ENCODE measurements around the gene SPEF1. TPM values are rescaled to one million over a fixed set of nuclear protein-coding genes. Genes with fewer than 3 reads are reported as not detected.

Gene SPEF1
- total RNA-seq, 1 experiment from 2014 or later = not detected

DNA sequence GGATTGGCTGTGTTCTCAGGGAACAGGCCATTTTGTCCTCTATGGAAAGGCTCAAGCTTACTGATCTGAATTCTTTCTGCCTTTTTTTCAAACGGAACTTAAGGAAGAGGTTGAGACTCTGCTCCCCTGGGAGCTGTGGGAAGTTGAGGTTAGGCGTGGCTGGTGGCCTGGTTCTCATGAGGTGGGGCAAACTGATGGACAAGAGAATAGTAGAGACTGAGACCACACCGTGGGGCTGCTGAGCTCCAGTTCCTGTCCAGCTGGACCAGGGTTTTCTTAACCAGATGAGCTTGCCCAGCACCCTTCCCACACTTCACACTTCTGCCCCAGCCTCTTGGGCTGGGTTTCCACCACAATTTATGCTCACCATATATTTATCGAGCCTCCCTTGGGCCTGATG lies 45.2 kb upstream of the SPEF1 start:
- no peak for DNase-seq
- no TSS peak for BruUV-seq (replicated peaks)
- no peak overlapping the region for H3K27ac Mint-ChIP-seq (ENCODE audit: unreplicated experiment)
- Histone ChIP-seq H3K27me3 (replicated peaks; ENCODE audit: control insufficient read depth, insufficient read depth, low read length) (no peaks in the 10 kb centered on the region), H3K4me1 (no peaks in the 10 kb centered on the region), H3K4me3 (ENCODE audit: low read depth, low read length) (no peak overlapping the region), H3K36me3 (ENCODE audit: control insufficient read depth, insufficient read depth, low read length) (peaks cover 4% of the 10 kb centered on the region), H3K9me3 (no peaks in the 10 kb centered on the region)
- intact Hi-C loops (cut with micrococcal nuclease; ENCODE audit: unreplicated experiment) = no loop called here
- no peaks in the 10 kb centered on the region for H3K9me3 Mint-ChIP-seq (ENCODE audit: unreplicated experiment)
- no peaks in the 10 kb centered on the region for H3K27me3 Mint-ChIP-seq (ENCODE audit: insufficient read depth, unreplicated experiment)
- TF ChIP-seq, protein P1, sequence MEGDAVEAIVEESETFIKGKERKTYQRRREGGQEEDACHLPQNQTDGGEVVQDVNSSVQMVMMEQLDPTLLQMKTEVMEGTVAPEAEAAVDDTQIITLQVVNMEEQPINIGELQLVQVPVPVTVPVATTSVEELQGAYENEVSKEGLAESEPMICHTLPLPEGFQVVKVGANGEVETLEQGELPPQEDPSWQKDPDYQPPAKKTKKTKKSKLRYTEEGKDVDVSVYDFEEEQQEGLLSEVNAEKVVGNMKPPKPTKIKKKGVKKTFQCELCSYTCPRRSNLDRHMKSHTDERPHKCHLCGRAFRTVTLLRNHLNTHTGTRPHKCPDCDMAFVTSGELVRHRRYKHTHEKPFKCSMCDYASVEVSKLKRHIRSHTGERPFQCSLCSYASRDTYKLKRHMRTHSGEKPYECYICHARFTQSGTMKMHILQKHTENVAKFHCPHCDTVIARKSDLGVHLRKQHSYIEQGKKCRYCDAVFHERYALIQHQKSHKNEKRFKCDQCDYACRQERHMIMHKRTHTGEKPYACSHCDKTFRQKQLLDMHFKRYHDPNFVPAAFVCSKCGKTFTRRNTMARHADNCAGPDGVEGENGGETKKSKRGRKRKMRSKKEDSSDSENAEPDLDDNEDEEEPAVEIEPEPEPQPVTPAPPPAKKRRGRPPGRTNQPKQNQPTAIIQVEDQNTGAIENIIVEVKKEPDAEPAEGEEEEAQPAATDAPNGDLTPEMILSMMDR (IDR thresholded peaks at IDR 0.05; ENCODE audit: insufficient read depth in 1 of 2, low read depth in 1 of 2, low read length in 1 of 2, severe bottlenecking in 1 of 2, unreplicated experiment in 1 of 2) = no peak
- peaks cover 5% of the 10 kb centered on the region for H3K36me3 Mint-ChIP-seq (ENCODE audit: insufficient read depth, unreplicated experiment)
- CTCF ChIA-PET = no interaction called here
- H3K4me3 Mint-ChIP-seq (ENCODE audit: unreplicated experiment) = no peak overlapping the region
- H3K4me1 Mint-ChIP-seq (ENCODE audit: low read depth, unreplicated experiment) = peaks cover 7% of the 10 kb centered on the region
- POLR2A ChIA-PET = interaction anchor here (0.6 kb wide), 1 partner anchor 11 kb away, joined by 12 read pairs; no protein-coding TSS in a partner anchor

DNA sequence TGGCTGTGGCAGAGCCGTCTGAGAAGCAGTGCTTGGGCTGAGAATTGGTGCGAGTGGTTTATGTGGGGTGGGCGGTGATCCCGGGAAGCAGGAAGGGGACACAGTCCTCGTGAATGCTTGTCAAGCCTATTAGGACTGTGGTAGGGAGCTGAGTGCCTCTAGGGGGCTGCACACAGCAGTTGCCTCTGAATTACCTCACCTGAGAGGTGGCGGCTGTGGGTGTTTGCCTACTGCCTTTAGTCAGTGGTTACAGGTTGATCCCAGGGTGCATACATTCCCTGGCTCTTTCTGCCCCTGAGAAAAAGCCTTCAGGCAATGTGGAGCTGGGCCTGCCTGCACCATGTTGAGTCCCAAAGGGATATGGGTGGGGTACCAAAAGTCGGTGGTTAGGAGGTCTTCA lies 44.3 kb upstream of the SPEF1 start:
- no peak overlapping the region for H3K4me3 ChIP-seq (ENCODE audit: low read depth, low read length)
- no peaks in the 10 kb centered on the region for H3K4me1 ChIP-seq
- Mint-ChIP-seq H3K27me3 (ENCODE audit: insufficient read depth, unreplicated experiment) (no peaks in the 10 kb centered on the region), H3K36me3 (ENCODE audit: insufficient read depth, unreplicated experiment) (peaks cover 11% of the 10 kb centered on the region), H3K4me3 (ENCODE audit: unreplicated experiment) (no peak overlapping the region), H3K27ac (ENCODE audit: unreplicated experiment) (no peak overlapping the region), H3K9me3 (ENCODE audit: unreplicated experiment) (no peaks in the 10 kb centered on the region), H3K4me1 (ENCODE audit: low read depth, unreplicated experiment) (peaks cover 7% of the 10 kb centered on the region)
- H3K9me3 ChIP-seq = no peaks in the 10 kb centered on the region
- ChIA-PET CTCF (no interaction called here), POLR2A (interaction anchor here (0.7 kb wide), 1 partner anchor 24 kb away, joined by 3 read pairs; no protein-coding TSS in a partner anchor)
- no TSS peak for BruUV-seq (replicated peaks)
- intact Hi-C loops (cut with micrococcal nuclease; ENCODE audit: unreplicated experiment) = no loop called here
- peaks cover 4% of the 10 kb centered on the region for H3K36me3 ChIP-seq (ENCODE audit: control insufficient read depth, insufficient read depth, low read length)
- H3K27me3 ChIP-seq (replicated peaks; ENCODE audit: control insufficient read depth, insufficient read depth, low read length) = no peaks in the 10 kb centered on the region
- no peak for DNase-seq
- TF ChIP-seq, protein P1 (IDR thresholded peaks at IDR 0.05; ENCODE audit: insufficient read depth in 1 of 2, low read depth in 1 of 2, low read length in 1 of 2, severe bottlenecking in 1 of 2, unreplicated experiment in 1 of 2) = peak in 1 of 2 experiments; percentile 15

DNA sequence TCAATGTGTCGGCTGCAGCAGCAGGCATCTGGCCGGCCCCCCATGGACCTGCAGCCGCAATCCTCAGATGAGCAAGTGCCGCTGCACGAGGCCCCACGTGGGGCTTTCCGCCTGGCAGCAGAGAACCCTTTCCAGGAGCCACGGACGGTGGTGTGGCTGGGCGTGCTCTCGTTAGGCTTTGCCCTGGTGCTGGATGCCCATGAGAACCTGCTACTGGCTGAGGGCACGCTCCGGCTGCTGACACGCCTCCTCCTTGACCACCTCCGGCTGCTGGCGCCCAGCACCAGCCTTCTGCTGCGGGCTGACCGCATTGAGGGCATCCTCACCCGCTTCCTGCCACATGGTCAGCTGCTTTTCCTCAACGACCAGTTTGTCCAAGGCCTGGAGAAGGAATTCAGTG lies 42.6 kb upstream of the SPEF1 start:
- Histone ChIP-seq H3K9me3 (no peaks in the 10 kb centered on the region), H3K36me3 (ENCODE audit: control insufficient read depth, insufficient read depth, low read length) (peaks cover 4% of the 10 kb centered on the region), H3K4me1 (peaks cover 7% of the 10 kb centered on the region), H3K27me3 (replicated peaks; ENCODE audit: control insufficient read depth, insufficient read depth, low read length) (no peaks in the 10 kb centered on the region), H3K4me3 (ENCODE audit: low read depth, low read length) (no peak overlapping the region)
- CTCF ChIA-PET = no interaction called here
- Mint-ChIP-seq H3K27me3 (ENCODE audit: insufficient read depth, unreplicated experiment) (no peaks in the 10 kb centered on the region), H3K9me3 (ENCODE audit: unreplicated experiment) (no peaks in the 10 kb centered on the region), H3K4me1 (ENCODE audit: low read depth, unreplicated experiment) (peaks cover 7% of the 10 kb centered on the region), H3K36me3 (ENCODE audit: insufficient read depth, unreplicated experiment) (peaks cover 16% of the 10 kb centered on the region), H3K27ac (ENCODE audit: unreplicated experiment) (no peak overlapping the region), H3K4me3 (ENCODE audit: unreplicated experiment) (no peak overlapping the region)
- POLR2A ChIA-PET = no interaction called here
- DNase-seq = no peak
- TF ChIP-seq, protein P1 (IDR thresholded peaks at IDR 0.05; ENCODE audit: insufficient read depth in 1 of 2, low read depth in 1 of 2, low read length in 1 of 2, severe bottlenecking in 1 of 2, unreplicated experiment in 1 of 2) = no peak
- no TSS peak for BruUV-seq (replicated peaks)
- intact Hi-C loops (cut with micrococcal nuclease; ENCODE audit: unreplicated experiment) = no loop called here

Data from Caco-2 (cell line).